Transverse colon (tissue), 3 donors: Measurements from ENCODE around the gene ARHGEF26.

Experiments used
- CTCF ChIP-seq, 5 experiments: fragments of 200-600 bp in 3 of 5; fragments of 450-650 bp in 2 of 5; sonication (generic) in 3 of 5; IDR thresholded peaks; 1 replicate in 2 of 5; 2 replicates in 3 of 5; pipeline ENCODE4 v1.5.1; 2016 to 2017; ENCODE audit warnings: antibody characterized with exemption in 5 of 5, inconsistent platforms in 3 of 5, mild to moderate bottlenecking in 2 of 5, moderate library complexity in 1 of 5
- POLR2A ChIP-seq: fragments of 450-650 bp; IDR thresholded peaks from one replicate; pipeline ENCODE4 v1.6.1; 2016; ENCODE audit warnings: antibody characterized with exemption, mild to moderate bottlenecking, moderate library complexity

DNA sequence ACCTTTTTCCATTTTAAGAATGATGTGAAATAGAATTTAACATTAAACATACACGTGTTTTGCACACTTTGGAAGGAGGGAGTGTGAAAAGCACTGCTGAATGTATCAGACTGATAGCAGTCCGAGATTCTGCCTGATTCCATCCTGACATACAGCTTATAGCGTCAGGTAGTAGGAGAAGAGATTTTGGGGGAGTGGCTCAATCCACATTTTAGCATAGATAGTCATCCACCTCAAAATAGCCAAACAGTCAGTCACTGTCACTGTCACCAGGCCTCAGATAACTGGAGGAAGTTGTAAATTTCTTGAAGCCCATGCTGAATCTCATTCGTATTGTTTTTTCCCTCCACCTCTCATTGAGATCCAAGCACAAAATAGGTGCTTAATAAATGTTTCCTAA is 35.4 kb upstream of the ARHGEF26 start:
- TF ChIP-seq CTCF (IDR thresholded peaks at IDR 0.05) = no peak
- no peak for TF ChIP-seq POLR2A
